ENCODE results near the gene LLCFC1. TPM values are rescaled to one million over a fixed set of nuclear protein-coding genes. Genes with fewer than 3 reads are reported as not detected.

Gene LLCFC1
- total and polyA plus RNA-seq, 2 experiments from 2014 or later: not detected

DNA sequence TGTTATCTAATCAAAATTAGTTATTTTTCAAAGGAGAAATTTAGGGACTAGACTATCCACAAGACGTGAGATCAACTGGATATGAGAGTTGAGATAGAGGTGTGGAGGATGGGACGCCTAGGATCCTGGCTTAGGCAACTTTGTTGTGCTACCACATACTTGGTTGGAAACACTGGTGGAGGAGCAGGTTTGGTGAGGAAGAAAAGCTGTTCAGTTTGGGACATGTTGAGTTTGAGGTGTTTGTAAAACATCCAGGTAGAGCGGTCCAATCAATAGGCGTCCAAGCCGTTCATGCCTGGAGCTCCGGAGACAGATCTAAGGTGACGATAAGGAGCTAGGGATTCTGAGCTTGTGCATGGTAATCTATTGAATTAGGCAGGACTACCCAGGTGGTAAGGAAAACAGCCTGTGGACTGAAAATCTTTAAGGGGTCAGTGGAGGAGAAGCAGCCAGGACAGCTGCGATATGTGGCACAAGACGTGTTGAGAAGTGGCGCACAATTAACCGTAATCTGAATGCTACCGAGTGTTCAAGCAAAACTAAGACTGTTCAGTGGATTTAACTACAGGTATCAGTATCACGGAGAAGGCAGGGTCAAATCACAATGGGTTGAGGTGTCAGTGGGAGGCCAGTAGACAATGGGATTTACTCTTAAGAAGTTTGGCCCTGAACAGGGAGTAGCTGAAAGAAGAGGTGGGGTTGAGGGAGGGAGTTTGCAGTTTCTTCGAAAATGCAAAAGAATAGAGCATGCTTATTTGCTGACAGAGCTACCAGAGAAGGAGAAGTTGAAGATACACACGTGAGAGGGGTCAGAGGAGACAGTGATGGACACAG, 37.6 kb upstream of the LLCFC1 start (continued):
- TF ChIP-seq STAT1 (IDR thresholded peaks at IDR 0.05; ENCODE audit: unreplicated experiment): no peak
- TF ChIP-seq, protein P1, sequence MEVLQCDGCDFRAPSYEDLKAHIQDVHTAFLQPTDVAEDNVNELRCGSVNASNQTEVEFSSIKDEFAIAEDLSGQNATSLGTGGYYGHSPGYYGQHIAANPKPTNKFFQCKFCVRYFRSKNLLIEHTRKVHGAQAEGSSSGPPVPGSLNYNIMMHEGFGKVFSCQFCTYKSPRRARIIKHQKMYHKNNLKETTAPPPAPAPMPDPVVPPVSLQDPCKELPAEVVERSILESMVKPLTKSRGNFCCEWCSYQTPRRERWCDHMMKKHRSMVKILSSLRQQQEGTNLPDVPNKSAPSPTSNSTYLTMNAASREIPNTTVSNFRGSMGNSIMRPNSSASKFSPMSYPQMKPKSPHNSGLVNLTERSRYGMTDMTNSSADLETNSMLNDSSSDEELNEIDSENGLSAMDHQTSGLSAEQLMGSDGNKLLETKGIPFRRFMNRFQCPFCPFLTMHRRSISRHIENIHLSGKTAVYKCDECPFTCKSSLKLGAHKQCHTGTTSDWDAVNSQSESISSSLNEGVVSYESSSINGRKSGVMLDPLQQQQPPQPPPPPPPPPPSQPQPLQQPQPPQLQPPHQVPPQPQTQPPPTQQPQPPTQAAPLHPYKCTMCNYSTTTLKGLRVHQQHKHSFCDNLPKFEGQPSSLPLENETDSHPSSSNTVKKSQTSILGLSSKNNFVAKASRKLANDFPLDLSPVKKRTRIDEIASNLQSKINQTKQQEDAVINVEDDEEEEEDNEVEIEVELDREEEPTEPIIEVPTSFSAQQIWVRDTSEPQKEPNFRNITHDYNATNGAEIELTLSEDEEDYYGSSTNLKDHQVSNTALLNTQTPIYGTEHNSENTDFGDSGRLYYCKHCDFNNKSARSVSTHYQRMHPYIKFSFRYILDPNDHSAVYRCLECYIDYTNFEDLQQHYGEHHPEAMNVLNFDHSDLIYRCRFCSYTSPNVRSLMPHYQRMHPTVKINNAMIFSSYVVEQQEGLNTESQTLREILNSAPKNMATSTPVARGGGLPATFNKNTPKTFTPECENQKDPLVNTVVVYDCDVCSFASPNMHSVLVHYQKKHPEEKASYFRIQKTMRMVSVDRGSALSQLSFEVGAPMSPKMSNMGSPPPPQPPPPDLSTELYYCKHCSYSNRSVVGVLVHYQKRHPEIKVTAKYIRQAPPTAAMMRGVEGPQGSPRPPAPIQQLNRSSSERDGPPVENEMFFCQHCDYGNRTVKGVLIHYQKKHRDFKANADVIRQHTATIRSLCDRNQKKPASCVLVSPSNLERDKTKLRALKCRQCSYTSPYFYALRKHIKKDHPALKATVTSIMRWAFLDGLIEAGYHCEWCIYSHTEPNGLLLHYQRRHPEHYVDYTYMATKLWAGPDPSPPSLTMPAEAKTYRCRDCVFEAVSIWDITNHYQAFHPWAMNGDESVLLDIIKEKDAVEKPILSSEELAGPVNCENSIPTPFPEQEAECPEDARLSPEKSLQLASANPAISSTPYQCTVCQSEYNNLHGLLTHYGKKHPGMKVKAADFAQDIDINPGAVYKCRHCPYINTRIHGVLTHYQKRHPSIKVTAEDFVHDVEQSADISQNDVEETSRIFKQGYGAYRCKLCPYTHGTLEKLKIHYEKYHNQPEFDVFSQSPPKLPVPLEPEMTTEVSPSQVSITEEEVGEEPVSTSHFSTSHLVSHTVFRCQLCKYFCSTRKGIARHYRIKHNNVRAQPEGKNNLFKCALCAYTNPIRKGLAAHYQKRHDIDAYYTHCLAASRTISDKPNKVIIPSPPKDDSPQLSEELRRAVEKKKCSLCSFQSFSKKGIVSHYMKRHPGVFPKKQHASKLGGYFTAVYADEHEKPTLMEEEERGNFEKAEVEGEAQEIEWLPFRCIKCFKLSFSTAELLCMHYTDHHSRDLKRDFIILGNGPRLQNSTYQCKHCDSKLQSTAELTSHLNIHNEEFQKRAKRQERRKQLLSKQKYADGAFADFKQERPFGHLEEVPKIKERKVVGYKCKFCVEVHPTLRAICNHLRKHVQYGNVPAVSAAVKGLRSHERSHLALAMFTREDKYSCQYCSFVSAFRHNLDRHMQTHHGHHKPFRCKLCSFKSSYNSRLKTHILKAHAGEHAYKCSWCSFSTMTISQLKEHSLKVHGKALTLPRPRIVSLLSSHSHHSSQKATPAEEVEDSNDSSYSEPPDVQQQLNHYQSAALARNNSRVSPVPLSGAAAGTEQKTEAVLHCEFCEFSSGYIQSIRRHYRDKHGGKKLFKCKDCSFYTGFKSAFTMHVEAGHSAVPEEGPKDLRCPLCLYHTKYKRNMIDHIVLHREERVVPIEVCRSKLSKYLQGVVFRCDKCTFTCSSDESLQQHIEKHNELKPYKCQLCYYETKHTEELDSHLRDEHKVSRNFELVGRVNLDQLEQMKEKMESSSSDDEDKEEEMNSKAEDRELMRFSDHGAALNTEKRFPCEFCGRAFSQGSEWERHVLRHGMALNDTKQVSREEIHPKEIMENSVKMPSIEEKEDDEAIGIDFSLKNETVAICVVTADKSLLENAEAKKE (CRISPR knock-in tag; IDR thresholded peaks at IDR 0.05): no peak
- no peak for TF ChIP-seq CREB1 (CRISPR knock-in tag; IDR thresholded peaks at IDR 0.05; ENCODE audit: low read depth)

GRCh38 chr7:142904128-142904527, 35.2 kb upstream of the LLCFC1 start:
- Mint-ChIP-seq H3K27me3 (ENCODE audit: insufficient read depth, low read depth, poor library complexity) (peaks cover 4% of the 10 kb centered on the region), H3K9me3 (peaks cover 35% of the 10 kb centered on the region), H3K4me3 (no peak overlapping the region), H3K27ac (no peak overlapping the region), H3K36me3 (ENCODE audit: low read depth) (peaks cover 5% of the 10 kb centered on the region; the same call in 2 of the 3 replicates), H3K4me1 (0 out of 3 replicates have a peak, but pooled peaks cover 4% of the 10 kb centered on the region)
- H3K36me3 ChIP-seq (ENCODE audit: insufficient read depth): 0 out of 2 replicates have a peak, but pooled peaks cover 15% of the 10 kb centered on the region
- no peak overlapping the region for H3K4me2 ChIP-seq
- ATAC-seq (no peak), DNase-seq (ENCODE audit: low spot score) (no peak)
- H3K4me1 ChIP-seq (ENCODE audit: insufficient read depth): no peaks in the 10 kb centered on the region
- H3K79me2 ChIP-seq (replicated peaks; ENCODE audit: insufficient read depth): no peaks in the 10 kb centered on the region
- no peaks in the 10 kb centered on the region for H3F3A ChIP-seq (replicated peaks; ENCODE audit: low read depth)
- no peak overlapping the region for H3K27ac ChIP-seq (ENCODE audit: low read depth)
- H2AFZ ChIP-seq: no peak overlapping the region
- H3K4me3 ChIP-seq: no peak overlapping the region
- H3K9me2 ChIP-seq (ENCODE audit: insufficient read depth): peaks cover 8% of the 10 kb centered on the region; the same call in 1 of the 2 replicates
- no peaks in the 10 kb centered on the region for H4K20me1 ChIP-seq (replicated peaks; ENCODE audit: insufficient read depth)
- no peaks in the 10 kb centered on the region for H3K27me3 ChIP-seq (ENCODE audit: insufficient read depth)
- TF ChIP-seq, protein P1 (CRISPR knock-in tag; IDR thresholded peaks at IDR 0.05): no peak
- TF ChIP-seq POLR2AphosphoS5 (IDR thresholded peaks at IDR 0.05; ENCODE audit: low read depth) (no peak), ZNF331 (CRISPR knock-in tag; IDR thresholded peaks at IDR 0.05; ENCODE audit: low read depth) (no peak)
- TF ChIP-seq, protein P2, sequence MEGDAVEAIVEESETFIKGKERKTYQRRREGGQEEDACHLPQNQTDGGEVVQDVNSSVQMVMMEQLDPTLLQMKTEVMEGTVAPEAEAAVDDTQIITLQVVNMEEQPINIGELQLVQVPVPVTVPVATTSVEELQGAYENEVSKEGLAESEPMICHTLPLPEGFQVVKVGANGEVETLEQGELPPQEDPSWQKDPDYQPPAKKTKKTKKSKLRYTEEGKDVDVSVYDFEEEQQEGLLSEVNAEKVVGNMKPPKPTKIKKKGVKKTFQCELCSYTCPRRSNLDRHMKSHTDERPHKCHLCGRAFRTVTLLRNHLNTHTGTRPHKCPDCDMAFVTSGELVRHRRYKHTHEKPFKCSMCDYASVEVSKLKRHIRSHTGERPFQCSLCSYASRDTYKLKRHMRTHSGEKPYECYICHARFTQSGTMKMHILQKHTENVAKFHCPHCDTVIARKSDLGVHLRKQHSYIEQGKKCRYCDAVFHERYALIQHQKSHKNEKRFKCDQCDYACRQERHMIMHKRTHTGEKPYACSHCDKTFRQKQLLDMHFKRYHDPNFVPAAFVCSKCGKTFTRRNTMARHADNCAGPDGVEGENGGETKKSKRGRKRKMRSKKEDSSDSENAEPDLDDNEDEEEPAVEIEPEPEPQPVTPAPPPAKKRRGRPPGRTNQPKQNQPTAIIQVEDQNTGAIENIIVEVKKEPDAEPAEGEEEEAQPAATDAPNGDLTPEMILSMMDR (conservative IDR thresholded peaks at IDR 0.05; ENCODE audit: low read depth in 2 of 2): no peak

Measured in GM23338 (cell line).